BE2C (cell line): ENCODE results near the gene NINJ1.

Experiments
- DNase-seq: peaks from one replicate; pipeline ENCODE4 v3.0.0-alpha.2; 2020
- H3K27me3 ChIP-seq: fragments of 250-450 bp; sonication (Bioruptor Pico); 2 replicates; pipeline ENCODE4 v1.5.1; 2020; ENCODE audit warnings: mild to moderate bottlenecking
- H3K36me3 ChIP-seq: fragments of 250-450 bp; sonication (Bioruptor Pico); 2 replicates; pipeline ENCODE4 v1.5.1; 2020; ENCODE audit warnings: mild to moderate bottlenecking
- H3K4me1 ChIP-seq: fragments of 250-450 bp; sonication (Bioruptor Pico); 2 replicates; pipeline ENCODE4 v1.5.1; 2020
- H3K4me3 ChIP-seq: 2 replicates; pipeline ENCODE4 v1.5.1; 2011; ENCODE audit warnings: low read depth, low read length
- H3K9me3 ChIP-seq: fragments of 250-450 bp; sonication (Bioruptor Pico); 2 replicates; pipeline ENCODE4 v1.5.1; 2020
- TF ChIP-seq, protein P1 (sequence below): IDR thresholded peaks from 2 replicates; pipeline ENCODE4 v1.5.1; 2012; ENCODE audit warnings: mild to moderate bottlenecking, low read depth, low read length

NINJ1 gene

DNA sequence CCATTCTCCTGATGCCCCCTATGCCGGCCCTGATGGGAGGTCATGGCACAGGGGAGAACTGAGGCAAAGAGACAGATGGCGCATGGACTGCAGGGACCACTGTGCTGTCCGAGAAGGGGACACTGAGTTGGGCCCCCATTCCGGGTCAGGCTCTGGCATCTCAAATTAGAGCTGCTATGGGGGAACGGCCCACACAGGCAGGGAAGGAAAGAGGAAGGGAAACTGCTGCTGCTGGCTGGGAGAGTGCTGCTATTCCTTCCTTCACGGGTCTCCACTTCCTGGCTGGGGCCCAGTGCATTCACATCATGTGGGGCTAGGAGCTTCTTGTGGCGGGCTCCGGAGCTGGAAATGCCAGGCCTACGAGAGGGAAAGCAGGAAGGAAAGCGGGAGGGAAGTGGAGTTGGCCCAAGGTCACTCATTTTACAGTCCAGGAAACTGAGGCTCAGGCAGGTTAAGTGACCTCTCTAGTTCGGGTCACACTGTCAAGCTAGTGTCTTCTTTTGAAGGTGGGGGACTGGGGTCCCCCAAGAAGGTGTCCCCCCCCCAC lies 39.3 kb downstream of the NINJ1 start:
- Histone ChIP-seq H3K4me3 (peak overlapping the region; percentile 55), H3K27me3 (no peaks in the 10 kb centered on the region), H3K36me3 (no peaks in the 10 kb centered on the region), H3K4me1 (peaks cover 3% of the 10 kb centered on the region; the same call in 1 of the 2 replicates), H3K9me3 (no peaks in the 10 kb centered on the region)
- DNase-seq: no peak
- TF ChIP-seq, protein P1, sequence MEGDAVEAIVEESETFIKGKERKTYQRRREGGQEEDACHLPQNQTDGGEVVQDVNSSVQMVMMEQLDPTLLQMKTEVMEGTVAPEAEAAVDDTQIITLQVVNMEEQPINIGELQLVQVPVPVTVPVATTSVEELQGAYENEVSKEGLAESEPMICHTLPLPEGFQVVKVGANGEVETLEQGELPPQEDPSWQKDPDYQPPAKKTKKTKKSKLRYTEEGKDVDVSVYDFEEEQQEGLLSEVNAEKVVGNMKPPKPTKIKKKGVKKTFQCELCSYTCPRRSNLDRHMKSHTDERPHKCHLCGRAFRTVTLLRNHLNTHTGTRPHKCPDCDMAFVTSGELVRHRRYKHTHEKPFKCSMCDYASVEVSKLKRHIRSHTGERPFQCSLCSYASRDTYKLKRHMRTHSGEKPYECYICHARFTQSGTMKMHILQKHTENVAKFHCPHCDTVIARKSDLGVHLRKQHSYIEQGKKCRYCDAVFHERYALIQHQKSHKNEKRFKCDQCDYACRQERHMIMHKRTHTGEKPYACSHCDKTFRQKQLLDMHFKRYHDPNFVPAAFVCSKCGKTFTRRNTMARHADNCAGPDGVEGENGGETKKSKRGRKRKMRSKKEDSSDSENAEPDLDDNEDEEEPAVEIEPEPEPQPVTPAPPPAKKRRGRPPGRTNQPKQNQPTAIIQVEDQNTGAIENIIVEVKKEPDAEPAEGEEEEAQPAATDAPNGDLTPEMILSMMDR: no peak

DNA sequence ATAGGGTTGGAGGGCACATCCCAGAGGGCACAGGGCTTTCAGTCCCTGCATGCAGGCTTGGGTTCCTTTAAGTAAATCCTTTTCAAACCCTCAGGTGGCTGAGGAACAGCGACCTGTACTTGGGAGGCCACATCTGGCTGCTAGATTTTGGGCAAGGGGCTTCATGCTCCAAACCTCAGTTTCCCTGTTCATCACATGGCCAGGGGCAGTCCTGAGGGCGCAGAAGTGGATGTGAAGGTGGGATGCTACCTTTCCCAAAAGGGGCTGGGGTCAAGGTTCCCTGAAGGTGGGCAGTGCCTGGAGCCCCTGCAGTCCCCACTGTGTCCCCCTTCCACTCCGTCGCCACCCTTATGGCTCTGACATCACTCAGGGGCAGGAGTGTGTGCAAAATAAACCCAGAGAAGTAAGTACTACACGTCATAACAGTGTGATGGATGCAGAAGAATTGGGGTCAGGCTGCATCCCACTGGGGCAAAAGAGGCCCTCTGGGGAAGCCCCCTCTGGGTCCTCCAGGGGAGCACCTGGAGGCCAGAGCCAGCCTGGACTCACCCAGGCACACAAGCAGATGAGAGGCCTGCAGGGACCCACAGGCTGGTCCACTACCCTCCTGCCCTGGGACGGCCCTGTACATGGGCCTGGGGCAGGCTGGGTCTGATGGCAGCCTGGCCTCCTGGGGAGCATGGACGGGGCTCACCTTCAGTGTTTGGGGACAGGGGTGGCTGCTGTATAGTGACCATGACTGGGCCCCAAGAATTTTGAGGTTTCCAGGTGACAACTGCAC lies 40.0 kb downstream of the NINJ1 start:
- no peak overlapping the region for H3K4me3 ChIP-seq

DNA sequence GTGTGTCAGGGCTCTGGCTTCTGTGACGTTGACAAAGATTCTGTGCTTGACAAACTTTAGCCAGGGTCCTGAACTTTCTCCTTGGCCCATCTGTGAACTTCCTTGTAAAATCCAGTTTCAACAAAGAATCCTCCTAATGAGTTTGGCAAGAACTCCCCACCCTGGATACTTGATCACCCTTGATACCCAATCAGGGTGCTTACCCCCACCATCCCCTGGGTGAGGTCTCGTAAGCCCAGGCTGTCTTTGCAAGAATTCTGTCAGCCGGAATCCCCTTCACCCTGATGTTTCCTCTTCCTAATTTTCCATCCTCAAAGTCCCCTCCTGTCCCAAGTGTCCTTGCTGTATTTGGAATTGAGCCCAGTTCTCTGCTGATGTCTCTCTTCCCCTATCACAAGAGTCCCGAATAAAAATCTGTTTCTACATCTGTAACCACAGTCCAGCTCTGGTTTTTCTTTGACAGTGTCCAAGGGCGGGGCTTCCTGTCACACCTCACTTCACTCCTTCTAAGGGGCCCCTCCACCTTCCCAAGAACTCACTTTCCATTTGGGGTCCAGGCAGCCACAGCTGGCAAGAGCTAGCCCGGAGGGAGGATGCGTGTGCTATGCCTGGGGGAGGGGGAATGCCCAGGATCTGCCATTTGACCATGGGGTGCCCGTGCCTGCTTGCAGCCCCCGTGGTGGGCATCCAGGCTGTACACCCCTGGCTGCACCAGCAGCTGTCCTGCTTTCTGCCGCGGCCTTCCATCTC lies 40.7 kb downstream of the NINJ1 start:
- no peak for DNase-seq
- peaks cover 3% of the 10 kb centered on the region; the same call in 1 of the 2 replicates for H3K4me1 ChIP-seq
- H3K27me3 ChIP-seq: no peaks in the 10 kb centered on the region
- no peaks in the 10 kb centered on the region for H3K36me3 ChIP-seq
- TF ChIP-seq, protein P1: no peak
- H3K9me3 ChIP-seq: no peaks in the 10 kb centered on the region
- no peak overlapping the region for H3K4me3 ChIP-seq

More for the DNA sequence above, 40.0 kb downstream of the NINJ1 start:
- Histone ChIP-seq H3K36me3 (no peaks in the 10 kb centered on the region), H3K27me3 (no peaks in the 10 kb centered on the region), H3K9me3 (no peaks in the 10 kb centered on the region), H3K4me1 (peaks cover 3% of the 10 kb centered on the region; the same call in 1 of the 2 replicates)
- DNase-seq: no peak
- TF ChIP-seq, protein P1: no peak

DNA sequence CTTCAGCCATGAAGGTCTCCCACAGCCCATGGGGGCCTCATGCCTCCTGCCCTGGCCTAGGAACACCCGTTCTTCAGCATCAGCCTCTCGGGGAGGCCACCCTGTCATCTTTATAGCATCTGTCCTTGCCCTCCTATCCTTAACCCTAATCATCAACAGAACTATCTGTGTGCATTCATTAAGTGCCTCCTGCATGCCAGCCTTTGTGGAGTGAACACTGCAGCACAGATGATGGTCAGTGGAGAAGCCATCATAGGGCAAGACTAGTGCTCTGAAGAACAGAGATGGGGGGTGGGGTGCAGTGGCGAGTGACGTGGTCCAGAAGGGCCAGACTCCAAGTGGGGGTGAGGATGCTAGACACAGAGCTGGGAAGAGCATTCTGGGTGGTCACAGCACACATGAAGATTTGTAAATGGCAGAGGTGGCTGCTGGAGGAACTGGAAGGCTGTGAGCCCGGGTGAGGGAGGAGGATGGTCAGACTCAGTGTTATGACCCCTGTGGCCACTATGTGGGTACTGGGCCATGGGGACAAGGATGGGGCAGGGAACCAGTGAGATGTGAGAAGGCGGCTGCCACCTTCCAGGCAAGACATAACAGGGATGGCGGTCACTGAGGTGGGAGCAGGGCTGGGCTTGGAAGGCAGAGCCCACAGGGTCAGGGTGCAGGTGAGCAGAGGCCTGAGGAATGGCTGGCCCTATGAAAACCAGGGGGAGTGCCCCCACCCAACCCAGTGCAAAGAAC lies 41.6 kb downstream of the NINJ1 start:
- Histone ChIP-seq H3K36me3 (no peaks in the 10 kb centered on the region), H3K4me1 (peaks cover 3% of the 10 kb centered on the region; the same call in 1 of the 2 replicates), H3K9me3 (no peaks in the 10 kb centered on the region), H3K27me3 (no peaks in the 10 kb centered on the region), H3K4me3 (no peak overlapping the region)
- DNase-seq: no peak
- TF ChIP-seq, protein P1: no peak

DNA sequence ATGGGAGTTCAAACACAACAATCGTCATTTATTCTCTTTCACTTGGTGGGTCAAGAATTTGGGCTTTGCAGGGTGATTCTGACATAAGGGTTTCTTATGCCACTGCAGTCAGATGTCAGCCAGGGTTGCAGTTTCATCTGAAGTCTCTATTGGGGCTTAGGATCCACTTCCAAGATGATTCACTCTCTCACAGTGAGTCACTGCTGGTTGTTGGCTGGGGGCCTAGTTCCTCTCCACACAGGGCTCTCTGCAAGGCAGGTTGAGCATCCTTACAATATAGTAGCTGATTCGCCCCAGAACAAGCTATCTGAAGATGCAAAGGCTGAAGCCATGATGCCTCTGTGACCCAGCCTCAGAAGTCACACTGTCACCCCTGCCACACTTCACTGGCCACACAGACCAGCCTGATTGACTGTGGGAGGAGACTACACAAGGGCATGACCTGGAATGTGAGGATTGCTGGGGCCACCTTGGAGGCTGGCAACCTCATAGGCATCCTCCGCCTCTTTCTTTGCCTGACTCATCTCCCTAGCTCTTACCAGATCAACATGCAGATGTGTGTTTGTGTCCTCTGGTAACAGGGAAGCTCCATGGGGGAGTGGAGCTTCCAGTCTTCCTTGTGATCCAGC lies 42.5 kb downstream of the NINJ1 start:
- Histone ChIP-seq H3K4me1 (peaks cover 3% of the 10 kb centered on the region; the same call in 1 of the 2 replicates), H3K36me3 (no peaks in the 10 kb centered on the region), H3K9me3 (no peaks in the 10 kb centered on the region), H3K27me3 (no peaks in the 10 kb centered on the region), H3K4me3 (no peak overlapping the region)
- DNase-seq: no peak
- TF ChIP-seq, protein P1: no peak
